Transverse colon (tissue), 4 donors: ENCODE data around the gene TOMM6. TPM values are rescaled to one million over a fixed set of nuclear protein-coding genes. Genes with fewer than 3 reads are reported as not detected.

ENCODE experiments used
- DNase-seq: peaks from one replicate; pipeline ENCODE4 v3.0.0-alpha.2; 2019
- H3K27ac ChIP-seq, 4 donors: fragments of 200-600 bp; sonication (generic); 2 replicates each; pipeline ENCODE4 v1.5.1; 2016 to 2018; ENCODE audit warnings: inconsistent platforms in 4 of 4
- H3K27me3 ChIP-seq: fragments of 200-600 bp; sonication (generic); 2 replicates; pipeline ENCODE4 v1.5.1; 2017; ENCODE audit warnings: inconsistent platforms
- H3K36me3 ChIP-seq, 4 donors: fragments of 200-600 bp; sonication (generic); 2 replicates each; pipeline ENCODE4 v1.5.1; 2017 to 2019; ENCODE audit warnings: inconsistent platforms in 4 of 4
- H3K4me1 ChIP-seq, 4 donors: fragments of 200-600 bp; sonication (generic); 2 replicates each; pipeline ENCODE4 v1.5.1; 2017 to 2020; ENCODE audit warnings: inconsistent platforms in 4 of 4
- H3K4me3 ChIP-seq, 4 donors: fragments of 200-600 bp; sonication (generic); 1 replicate in 1 of 4; 2 replicates in 3 of 4; pipeline versions ENCODE4 v1.5.1 to v1.6.1; 2017 to 2019; ENCODE audit warnings: inconsistent platforms in 4 of 4
- H3K9me3 ChIP-seq, 2 donors: fragments of 200-600 bp; sonication (generic); 2 replicates each; pipeline ENCODE4 v1.5.1; 2017 to 2019; ENCODE audit warnings: inconsistent platforms in 2 of 2
- CTCF ChIP-seq, 5 experiments: fragments of 200-600 bp in 3 of 5; fragments of 450-650 bp in 2 of 5; sonication (generic) in 3 of 5; IDR thresholded peaks; 1 replicate in 2 of 5; 2 replicates in 3 of 5; pipeline ENCODE4 v1.5.1; 2016 to 2017; ENCODE audit warnings: antibody characterized with exemption in 5 of 5, inconsistent platforms in 3 of 5, mild to moderate bottlenecking in 2 of 5, moderate library complexity in 1 of 5
- EP300 ChIP-seq: sonication (generic); formaldehyde crosslinking; IDR thresholded peaks from one replicate; pipeline ENCODE4 v1.6.1; 2017; ENCODE audit warnings: antibody characterized with exemption, low read depth
- POLR2A ChIP-seq: fragments of 450-650 bp; IDR thresholded peaks from one replicate; pipeline ENCODE4 v1.6.1; 2016; ENCODE audit warnings: antibody characterized with exemption, mild to moderate bottlenecking, moderate library complexity
- POLR2AphosphoS5 ChIP-seq, 3 donors: sonication (generic); formaldehyde crosslinking; IDR thresholded peaks; one replicate each; pipeline ENCODE4 v1.6.1; 2016; ENCODE audit warnings: antibody characterized with exemption in 3 of 3
- WGBS, 2 donors: methylation state at CpG; one replicate each; pipeline ENCODE4 v1.1.5; 2018; ENCODE audit warnings: low coverage in 1 of 2; 5-methylcytosine and 5-hydroxymethylcytosine counted together
- in situ Hi-C, 4 donors: fragments of 200-750 bp; cut with MboI; loops; one replicate each; pipeline versions ENCODE4 v1.15.0 to v1.15.1; 2017; ENCODE audit warnings: low sequenced_read_pairs in 3 of 4, low pct_ligation_motif_present in 1 of 4, low pct_unique_long_range_greater_than_20kb in 1 of 4
- intact Hi-C: fragments of 100-400 bp; cut with DNase I; formaldehyde crosslinking; loops from one replicate; pipeline ENCODE4 v1.15.1; 2023; ENCODE audit warnings: low total_unique reads
- total RNA-seq, 4 donors: library from RNA; depleted of rRNA; stranded (reverse); fragments of >200 nt; gene quantifications; one replicate each; pipeline ENCODE4 v1.1.0, GENCODE V29; 2016

The TOMM6 gene
- total RNA-seq, 4 donors from 2014 or later = 24.1 to 93.1 (median 85.6) TPM

- WGBS, 2 donors = 79% methylated on average over 4 of the region's 4 CpGs; no CpG with 5 or more reads in 1 of the 2 donors
- intact Hi-C loops (no loop called here), in situ Hi-C loops (no loop called here)
- H3K4me3 ChIP-seq = no peak overlapping the region
- no peaks in the 10 kb centered on the region for H3K27me3 ChIP-seq
- no peak overlapping the region for H3K27ac ChIP-seq
- no peaks in the 10 kb centered on the region for H3K36me3 ChIP-seq
- no peaks in the 10 kb centered on the region for H3K9me3 ChIP-seq
- no peak for TF ChIP-seq EP300
- no peak for TF ChIP-seq CTCF (IDR thresholded peaks at IDR 0.05)
- TF ChIP-seq POLR2AphosphoS5 (IDR thresholded peaks at IDR 0.05) = no peak
- no peak for TF ChIP-seq POLR2A
- no peaks in the 10 kb centered on the region for H3K4me1 ChIP-seq
- DNase-seq = no peak
These were observed 31.6 kb upstream of the TOMM6 start for GRCh38 chr6:41755895-41756294.

- in situ Hi-C loops (no loop called here), intact Hi-C loops (no loop called here)
- H3K9me3 ChIP-seq = no peaks in the 10 kb centered on the region
- no peak for DNase-seq
- no peaks in the 10 kb centered on the region for H3K4me1 ChIP-seq
- H3K36me3 ChIP-seq = no peaks in the 10 kb centered on the region
- no peaks in the 10 kb centered on the region for H3K27me3 ChIP-seq
- 63% methylated on average over 12 of the region's 13 CpGs; no CpG with 5 or more reads in 1 of the 2 donors for WGBS, 2 donors
- no peak overlapping the region for H3K4me3 ChIP-seq
- no peak for TF ChIP-seq POLR2AphosphoS5 (IDR thresholded peaks at IDR 0.05)
- no peak for TF ChIP-seq POLR2A
- TF ChIP-seq CTCF (IDR thresholded peaks at IDR 0.05) = no peak
- TF ChIP-seq EP300 = no peak
- no peak overlapping the region for H3K27ac ChIP-seq
These were observed 31.1 kb upstream of the TOMM6 start for GRCh38 chr6:41756354-41756753.

GRCh38 chr6:41757271-41757670, 30.2 kb upstream of the TOMM6 start:
- no peak for TF ChIP-seq EP300
- TF ChIP-seq CTCF (IDR thresholded peaks at IDR 0.05) = no peak
- TF ChIP-seq POLR2A = no peak
- TF ChIP-seq POLR2AphosphoS5 (IDR thresholded peaks at IDR 0.05) = no peak
- no peaks in the 10 kb centered on the region for H3K27me3 ChIP-seq
- H3K27ac ChIP-seq = no peak overlapping the region
- no peaks in the 10 kb centered on the region for H3K9me3 ChIP-seq
- no peaks in the 10 kb centered on the region for H3K36me3 ChIP-seq
- in situ Hi-C loops = no loop called here
- 95% methylated on average over 6 of the region's 6 CpGs; no CpG with 5 or more reads in 1 of the 2 donors for WGBS, 2 donors
- no peaks in the 10 kb centered on the region for H3K4me1 ChIP-seq
- no peak for DNase-seq
- intact Hi-C loops = no loop called here
- no peak overlapping the region for H3K4me3 ChIP-seq

- Histone ChIP-seq H3K4me1 (no peaks in the 10 kb centered on the region), H3K27me3 (no peaks in the 10 kb centered on the region), H3K9me3 (no peaks in the 10 kb centered on the region), H3K4me3 (no peak overlapping the region), H3K27ac (no peak overlapping the region), H3K36me3 (no peaks in the 10 kb centered on the region)
- in situ Hi-C loops = no loop called here
- DNase-seq = no peak
- intact Hi-C loops = no loop called here
- TF ChIP-seq POLR2AphosphoS5 (IDR thresholded peaks at IDR 0.05) (no peak), POLR2A (no peak), EP300 (no peak)
- 77 to 81% methylated on average over 5 to 6 of the region's 8 CpGs for WGBS, 2 donors
These were observed 29.4 kb upstream of the TOMM6 start for GRCh38 chr6:41757931-41758640.
